ENCODE data around the gene SLC15A4.

SLC15A4 gene

DNA sequence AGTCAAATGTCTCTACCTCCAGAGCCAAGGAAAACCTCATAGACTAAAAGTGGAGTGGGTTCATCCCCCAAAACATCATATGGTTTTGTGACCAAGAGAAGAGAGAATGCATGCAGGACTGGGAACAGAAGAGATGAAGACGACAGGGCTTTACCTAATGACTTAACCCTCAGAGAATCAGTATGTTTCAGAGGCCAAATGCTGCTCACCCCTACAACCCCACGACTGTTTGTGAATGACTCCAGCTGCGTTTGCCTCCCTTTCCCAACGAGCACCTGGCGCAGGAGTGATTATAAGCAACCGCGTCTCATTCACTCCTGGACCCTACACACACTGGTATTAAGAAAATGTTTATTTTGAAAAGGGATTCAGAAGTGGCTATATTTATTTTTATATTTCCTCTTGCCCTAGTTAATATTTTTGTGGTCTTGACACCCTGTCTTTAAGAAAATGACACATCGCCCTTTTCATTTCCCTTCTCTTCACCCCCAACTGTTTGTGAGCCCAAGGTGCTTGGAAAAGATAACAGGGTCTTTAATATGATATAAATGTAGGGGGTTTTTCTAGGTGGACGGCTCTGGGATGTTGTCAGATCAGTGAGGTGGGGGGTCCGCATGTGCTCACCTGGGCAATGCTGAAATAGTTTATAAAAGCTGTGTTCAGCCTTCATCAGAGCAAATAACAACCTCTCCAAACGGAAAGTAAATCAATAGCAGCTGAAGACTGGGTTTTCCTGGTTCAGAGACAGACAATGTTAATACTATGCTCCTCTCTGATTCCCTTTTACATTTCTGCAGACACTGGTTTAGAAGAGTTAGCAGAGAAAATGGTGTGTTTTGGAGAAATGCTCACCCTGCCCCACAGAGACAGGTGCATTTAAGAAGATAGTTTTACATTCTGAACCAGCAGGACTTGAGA lies 77.7 kb downstream of the SLC15A4 start:
- no peak for DNase-seq (ENCODE audit: low spot score)
- in situ Hi-C loops (cut with MboI; ENCODE audit: low sequenced_read_pairs, unreplicated experiment): no loop called here
- TF ChIP-seq, protein P1, sequence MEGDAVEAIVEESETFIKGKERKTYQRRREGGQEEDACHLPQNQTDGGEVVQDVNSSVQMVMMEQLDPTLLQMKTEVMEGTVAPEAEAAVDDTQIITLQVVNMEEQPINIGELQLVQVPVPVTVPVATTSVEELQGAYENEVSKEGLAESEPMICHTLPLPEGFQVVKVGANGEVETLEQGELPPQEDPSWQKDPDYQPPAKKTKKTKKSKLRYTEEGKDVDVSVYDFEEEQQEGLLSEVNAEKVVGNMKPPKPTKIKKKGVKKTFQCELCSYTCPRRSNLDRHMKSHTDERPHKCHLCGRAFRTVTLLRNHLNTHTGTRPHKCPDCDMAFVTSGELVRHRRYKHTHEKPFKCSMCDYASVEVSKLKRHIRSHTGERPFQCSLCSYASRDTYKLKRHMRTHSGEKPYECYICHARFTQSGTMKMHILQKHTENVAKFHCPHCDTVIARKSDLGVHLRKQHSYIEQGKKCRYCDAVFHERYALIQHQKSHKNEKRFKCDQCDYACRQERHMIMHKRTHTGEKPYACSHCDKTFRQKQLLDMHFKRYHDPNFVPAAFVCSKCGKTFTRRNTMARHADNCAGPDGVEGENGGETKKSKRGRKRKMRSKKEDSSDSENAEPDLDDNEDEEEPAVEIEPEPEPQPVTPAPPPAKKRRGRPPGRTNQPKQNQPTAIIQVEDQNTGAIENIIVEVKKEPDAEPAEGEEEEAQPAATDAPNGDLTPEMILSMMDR (IDR thresholded peaks at IDR 0.05; ENCODE audit: borderline replicate concordance, control extremely low read depth, extremely low read depth, insufficient read depth, missing control alignments): no peak

DNA sequence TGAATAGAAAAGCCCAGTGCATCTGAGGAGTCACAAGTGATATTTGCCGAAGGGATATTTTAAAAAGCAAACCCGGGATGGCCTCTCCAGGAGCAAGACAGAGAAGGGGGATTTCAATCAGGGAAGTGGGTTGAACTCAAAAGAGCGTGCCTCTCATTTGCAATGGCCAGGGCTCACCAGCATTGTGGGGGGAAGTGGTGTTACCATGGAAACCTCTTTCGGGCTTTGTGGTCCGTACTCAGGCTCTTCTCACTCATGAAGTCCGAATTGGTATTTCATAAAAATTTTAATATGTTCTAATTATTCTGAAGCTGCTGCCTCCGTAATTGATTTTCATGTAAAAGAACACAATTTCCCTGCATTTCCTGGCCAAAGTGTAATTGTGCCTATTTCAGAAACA lies 79.8 kb downstream of the SLC15A4 start:
- in situ Hi-C loops (cut with MboI; ENCODE audit: low sequenced_read_pairs, unreplicated experiment): no loop called here
- DNase-seq (ENCODE audit: low spot score): no peak
- TF ChIP-seq, protein P1 (IDR thresholded peaks at IDR 0.05; ENCODE audit: borderline replicate concordance, control extremely low read depth, extremely low read depth, insufficient read depth, missing control alignments): no peak

All from GM13976 (cell line).